RCC 7860 (cell line): ENCODE data around the gene DRICH1.
"Not testable (repeated sequence)": the region's sequence is repeated elsewhere in the genome, so short reads cannot be mapped to it uniquely, and the experiment has no call there.

Experiments used
- DNase-seq: peaks from one replicate; pipeline ENCODE4 v3.0.0-alpha.2; 2015; ENCODE audit warnings: low spot score
- FAIRE-seq: peaks from 2 replicates; lab custom pipeline; 2012; peaks lifted over from hg19 to GRCh38; lab: Jason Lieb, UNC

Gene DRICH1

DNA sequence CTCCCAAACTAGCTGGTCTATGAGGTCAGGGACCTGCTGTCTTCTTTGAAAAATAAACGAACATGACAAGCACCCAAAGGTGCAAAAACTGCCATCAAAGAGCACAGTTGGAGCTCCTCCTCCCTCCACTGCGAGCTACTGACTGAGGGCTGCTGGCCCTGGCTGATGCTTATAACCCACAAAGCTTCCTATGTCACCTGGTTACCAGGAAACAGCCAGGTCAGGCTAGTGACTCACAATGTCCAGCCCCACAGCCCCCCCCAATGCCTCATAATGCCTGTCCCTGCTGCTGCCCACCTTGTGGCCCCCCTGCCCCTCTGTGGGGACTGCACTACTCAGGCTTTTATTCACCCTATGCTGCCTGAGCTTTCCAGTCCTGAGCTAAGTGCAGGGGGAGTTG is at the start of gene DRICH1:
Gene DRICH1, minus strand, starts transcription at position 144 of the 400 bp plus-strand sequence. CDS start 298 bp downstream, outside the sequence.
- no peak for FAIRE-seq
- no peak for DNase-seq

GRCh38 chr22:23681026-23681809 is 49.1 kb upstream of the DRICH1 start:
- no peak for FAIRE-seq
- DNase-seq, result no peak

DNA sequence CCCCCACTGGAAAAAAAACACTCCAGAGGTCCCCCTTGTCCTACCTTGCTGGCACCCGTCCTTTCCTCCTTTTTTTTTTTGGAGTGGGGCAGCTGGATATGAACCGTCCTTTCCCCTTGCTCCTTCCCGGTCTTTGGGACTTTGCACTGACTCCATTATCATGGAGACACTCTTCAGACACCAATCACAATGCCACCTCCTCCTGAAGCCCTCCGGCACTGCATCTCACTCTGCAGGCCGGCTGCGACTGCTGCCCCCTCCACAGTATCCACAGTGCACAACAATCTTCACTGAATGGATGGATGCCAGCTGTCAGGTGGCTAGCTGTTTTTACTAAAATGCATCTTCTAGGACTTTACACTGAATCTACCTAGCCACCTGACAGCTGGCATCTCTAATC is 46.0 kb upstream of the DRICH1 start:
- DNase-seq, result no peak
- FAIRE-seq, result no peak

- no peak for DNase-seq
Observed at GRCh38 chr22:23677701-23677995, 45.5 kb upstream of the DRICH1 start.

DNA sequence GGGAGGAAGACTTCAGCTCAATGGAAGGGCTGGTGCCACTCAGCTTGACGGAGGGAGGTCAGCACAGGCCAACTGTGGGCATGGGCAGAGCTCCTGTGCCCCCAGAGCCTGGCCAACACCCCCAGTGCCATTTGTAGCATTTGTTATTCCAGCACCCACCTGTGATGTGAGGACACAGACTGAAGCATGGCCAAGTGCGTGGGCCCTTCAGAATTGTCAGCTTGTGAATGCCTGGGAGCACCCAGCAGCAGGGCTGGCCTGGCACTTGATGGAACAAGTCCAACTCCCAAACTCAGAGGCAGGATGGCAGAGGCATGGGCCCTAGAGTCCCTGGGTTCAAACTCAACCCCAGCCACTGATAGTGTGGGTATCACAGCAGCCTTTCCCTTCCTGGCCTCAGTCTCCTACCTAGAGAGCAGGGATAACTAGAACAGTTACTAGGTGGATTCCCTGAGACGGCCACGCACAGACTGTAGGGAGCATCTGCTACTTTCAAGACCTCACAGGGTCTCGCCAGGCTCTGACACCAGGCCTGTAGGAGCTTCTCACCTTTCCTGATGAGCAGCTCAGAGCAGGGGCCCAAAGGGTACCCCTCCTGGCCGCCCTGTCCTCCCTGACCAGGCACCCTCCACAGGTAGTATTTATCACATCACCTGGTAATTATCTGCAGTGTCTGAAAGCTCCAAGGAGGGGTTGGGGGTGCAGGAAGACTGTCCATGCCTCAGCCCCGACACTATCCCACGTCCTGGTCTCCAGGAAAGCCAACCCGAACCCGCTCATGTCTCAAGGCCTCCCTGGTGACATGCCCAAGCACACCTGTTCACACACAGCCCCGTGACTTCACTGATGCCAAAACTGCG is 45.0 kb upstream of the DRICH1 start:
- FAIRE-seq, DNase-seq: not testable (repeated sequence)

More at GRCh38 chr22:23677701-23677995, 45.5 kb upstream of the DRICH1 start:
- FAIRE-seq, result no peak

- peak; percentile 80 for FAIRE-seq
- DNase-seq, result peak; percentile 55
Observed at GRCh38 chr22:23675502-23676415, 43.6 kb upstream of the DRICH1 start.

- not testable (repeated sequence) for DNase-seq, FAIRE-seq
Observed at GRCh38 chr22:23674886-23675501, 42.9 kb upstream of the DRICH1 start.

DNA sequence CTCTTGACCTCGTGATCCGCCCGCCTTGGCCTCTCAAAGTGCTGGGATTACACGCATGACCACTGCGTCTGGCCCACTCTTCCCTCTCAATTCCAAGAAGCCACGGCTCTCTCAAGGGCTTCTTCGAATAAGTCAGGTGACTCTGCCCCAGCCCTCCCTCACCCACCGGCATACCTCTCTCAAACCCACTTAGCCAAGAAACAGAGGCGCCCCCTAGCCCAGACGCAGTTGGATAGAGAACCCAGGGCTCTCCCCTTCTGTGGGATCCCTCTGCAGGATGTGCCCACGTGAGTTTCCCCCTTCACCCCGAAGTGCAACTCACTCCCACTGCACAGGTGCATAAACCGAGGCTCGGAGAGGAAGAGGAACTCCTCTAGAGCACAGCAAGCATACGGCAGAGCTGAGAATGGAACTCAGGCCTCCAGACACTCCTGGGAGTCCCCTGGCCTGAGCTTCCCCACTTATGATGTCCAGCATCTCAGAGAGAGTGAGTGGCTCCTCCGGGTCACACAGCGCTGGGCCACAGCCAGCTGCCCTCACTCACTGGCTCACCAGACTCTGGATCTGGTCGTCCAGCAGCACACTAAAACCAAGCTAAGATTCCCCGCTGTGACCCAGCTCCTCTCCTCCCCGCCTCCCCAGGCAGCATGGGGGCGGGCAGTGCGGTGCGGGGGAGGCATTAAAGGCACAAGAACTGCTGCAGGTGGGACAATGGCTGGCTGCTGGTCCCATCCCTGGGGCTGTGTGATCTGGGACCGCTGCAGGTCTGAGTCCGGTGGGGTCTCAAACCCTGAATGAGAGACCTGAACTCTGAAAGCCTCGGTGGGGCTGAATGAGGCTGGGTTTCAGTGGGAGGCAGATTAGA is 41.9 kb upstream of the DRICH1 start:
- DNase-seq (peak; percentile 15), FAIRE-seq (peak; percentile 31)

GRCh38 chr22:23673050-23673620 is 41.0 kb upstream of the DRICH1 start:
- DNase-seq, result no peak
- no peak for FAIRE-seq

GRCh38 chr22:23672307-23673049 is 40.4 kb upstream of the DRICH1 start:
- peak; percentile 97 for FAIRE-seq
- not testable (repeated sequence) for DNase-seq

- DNase-seq, FAIRE-seq: not testable (repeated sequence)
Observed at GRCh38 chr22:23671387-23671786, 39.3 kb upstream of the DRICH1 start.

DNA sequence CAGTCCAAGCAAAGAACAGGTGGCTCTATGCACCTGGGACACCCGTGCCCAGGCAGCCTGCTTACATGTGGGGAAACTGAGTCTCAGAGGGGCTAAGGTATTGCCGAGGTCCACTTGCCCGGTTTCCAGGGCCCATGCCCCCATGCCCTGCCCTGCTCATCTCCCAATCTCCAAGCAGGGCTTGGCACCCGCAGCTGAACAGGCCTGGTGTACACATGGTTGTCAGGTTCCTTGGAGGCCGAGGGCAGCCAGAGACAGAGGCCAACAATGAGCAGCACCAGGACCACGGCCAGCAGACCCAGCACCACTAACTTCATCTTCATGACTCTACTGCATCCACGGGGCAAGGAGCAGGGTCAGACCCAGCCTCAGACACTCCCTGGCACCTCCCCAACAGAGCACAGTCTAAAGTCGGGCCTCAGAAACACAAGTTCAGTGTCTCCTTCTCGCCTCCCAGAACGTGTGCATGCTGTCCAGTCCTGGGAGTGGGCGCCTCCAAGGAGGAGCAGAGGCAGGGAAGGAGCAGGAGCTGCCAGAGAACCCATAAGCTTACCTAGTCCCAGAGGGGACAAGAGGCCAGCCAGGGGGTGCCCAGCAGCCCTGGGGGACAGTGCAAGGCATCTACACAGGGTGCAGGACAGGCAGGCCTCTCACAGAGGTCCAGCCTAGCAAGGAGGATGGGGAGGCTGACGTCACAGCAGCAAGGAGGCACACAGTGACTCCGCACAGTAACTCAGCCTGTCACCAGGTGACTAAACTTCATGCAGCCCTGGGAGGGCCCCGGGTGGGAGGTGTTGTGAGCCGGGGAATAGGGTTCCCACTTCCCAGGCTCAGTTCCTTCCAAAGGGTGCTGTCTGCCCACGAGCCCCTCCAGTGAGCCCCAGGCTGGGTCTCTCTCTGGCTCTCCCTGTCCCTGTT is 38.5 kb upstream of the DRICH1 start:
- no peak for FAIRE-seq
- no peak for DNase-seq

DNA sequence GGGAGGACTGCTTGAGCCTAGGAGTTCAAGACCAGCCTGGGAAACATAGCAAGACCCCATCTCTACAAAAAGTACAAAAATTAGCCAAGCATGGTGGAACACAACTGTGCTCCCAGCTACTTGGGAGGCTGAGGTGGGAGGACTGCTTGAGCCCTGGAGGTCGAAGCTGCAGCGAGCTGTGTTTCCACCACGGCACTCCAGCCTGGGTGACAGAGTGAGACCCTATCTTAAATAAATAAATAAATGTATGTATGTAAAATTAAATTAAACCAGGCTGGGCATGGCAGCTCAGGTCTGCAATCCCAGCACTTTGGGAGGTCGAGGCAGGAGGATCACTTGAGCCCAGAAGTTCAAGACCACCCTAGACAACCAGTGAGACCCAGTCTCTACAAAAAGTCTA is 28.3 kb upstream of the DRICH1 start:
- FAIRE-seq, DNase-seq: not testable (repeated sequence)

GRCh38 chr22:23657727-23658126 is 25.6 kb upstream of the DRICH1 start:
- DNase-seq, result no peak
- no peak for FAIRE-seq

DNA sequence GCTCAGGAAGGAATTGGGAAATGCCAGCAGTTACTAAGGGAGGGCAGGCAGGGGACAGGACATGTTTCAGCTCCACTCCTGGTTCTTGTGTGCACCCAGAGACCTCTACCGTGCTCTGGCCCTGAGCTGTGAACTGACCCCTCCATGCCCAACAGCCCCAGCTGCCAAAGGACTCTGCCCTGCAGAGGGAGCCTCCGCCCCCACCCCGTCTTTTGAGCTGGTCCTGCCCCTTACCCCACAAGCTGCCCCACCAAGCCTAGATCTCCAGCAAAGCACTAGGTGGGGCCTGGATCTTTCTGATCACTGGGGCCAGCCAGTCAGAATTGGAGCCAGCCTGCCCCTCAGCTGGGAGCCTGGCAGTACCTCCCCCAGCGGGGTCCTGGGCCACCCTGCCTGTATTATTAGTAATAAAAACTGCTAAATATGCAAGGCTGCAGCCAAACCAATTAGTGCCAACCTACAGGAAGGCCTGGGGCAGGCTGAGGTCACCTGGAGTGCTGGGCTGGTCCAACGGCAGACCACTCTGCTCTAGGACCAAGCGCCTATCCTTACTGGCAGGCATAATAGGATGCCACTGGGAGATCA is 23.9 kb upstream of the DRICH1 start:
- DNase-seq (no peak), FAIRE-seq (no peak)

- DNase-seq, result no peak
- no peak for FAIRE-seq
Observed at GRCh38 chr22:23652711-23653110, 20.6 kb upstream of the DRICH1 start.

- FAIRE-seq, result no peak
Observed at GRCh38 chr22:23652286-23652685, 20.2 kb upstream of the DRICH1 start.

More at GRCh38 chr22:23652286-23652685, 20.2 kb upstream of the DRICH1 start:
- no peak for DNase-seq
